GM12891 (cell line): ENCODE measurements around the gene MYO5C.
A peak's percentile ranks its signal among the peaks of the same experiment; 100 is the strongest.

Experiments used
- DNase-seq: peaks from one replicate; pipeline ENCODE4 v3.0.0; 2011; ENCODE audit warnings: low spot score; ENCODE audit not compliant: insufficient read length
- FAIRE-seq: peaks from 2 replicates; lab custom pipeline; 2011; peaks lifted over from hg19 to GRCh38; lab: Jason Lieb, UNC
- PAX5 ChIP-seq: IDR thresholded peaks from 2 replicates; pipeline ENCODE4 v1.6.1; 2011; ENCODE audit warnings: low read length, moderate library complexity, mild to moderate bottlenecking; ENCODE audit not compliant: insufficient read depth, severe bottlenecking
- POLR2A ChIP-seq: IDR thresholded peaks from 2 replicates; pipeline ENCODE4 v1.6.1; 2011; ENCODE audit warnings: low read depth, low read length, control low read depth
- POLR2AphosphoS5 ChIP-seq: IDR thresholded peaks from 2 replicates; pipeline ENCODE4 v1.6.1; 2011; ENCODE audit warnings: low read depth, low read length, control low read depth
- POU2F2 ChIP-seq: IDR thresholded peaks from 2 replicates; pipeline ENCODE4 v1.6.1; 2011; ENCODE audit warnings: low read depth, mild to moderate bottlenecking, control low read depth, low read length, moderate library complexity
- SPI1 ChIP-seq: IDR thresholded peaks from 2 replicates; pipeline ENCODE4 v1.6.1; 2011; ENCODE audit warnings: low read depth, low read length, control low read depth
- TAF1 ChIP-seq: IDR thresholded peaks from 2 replicates; pipeline ENCODE4 v1.6.1; 2011; ENCODE audit warnings: low read depth, low read length, control low read depth

MYO5C gene

GRCh38 chr15:52261498-52262242 is 33.9 kb downstream of the MYO5C start:
- DNase-seq, result peak; percentile 69
- FAIRE-seq, result peak; percentile 99
- TF ChIP-seq POLR2A, result no peak
- no peak for TF ChIP-seq POU2F2
- peak; percentile 53 for TF ChIP-seq SPI1

DNA sequence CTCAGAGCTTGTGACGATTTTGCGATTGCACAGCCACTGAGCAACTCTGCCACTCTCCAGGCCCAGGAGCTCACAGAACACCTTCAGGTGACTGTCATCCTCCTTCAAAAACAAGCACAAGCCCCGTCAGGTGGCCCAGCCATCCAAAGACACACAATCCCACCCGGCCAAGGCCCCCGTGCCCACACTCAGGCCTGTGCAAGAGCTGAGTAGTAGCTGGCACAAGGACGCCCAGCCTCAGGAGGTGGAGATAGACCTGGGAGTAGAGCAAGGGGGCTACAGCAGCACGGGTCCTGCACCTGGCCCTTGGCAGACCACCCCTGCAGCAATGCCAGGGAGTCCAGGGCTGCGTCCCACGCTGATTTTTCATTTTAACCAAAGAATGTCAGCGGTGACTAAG is 34.6 kb downstream of the MYO5C start:
- TF ChIP-seq TAF1 (no peak), POLR2A (no peak; the same call in 1 of the 2 replicates), POLR2AphosphoS5 (no peak), POU2F2 (no peak), PAX5 (no peak), SPI1 (no peak)
- FAIRE-seq (no peak), DNase-seq (no peak)

- DNase-seq (no peak), FAIRE-seq (no peak)
- TF ChIP-seq POU2F2, result no peak
- no peak for TF ChIP-seq TAF1
- no peak for TF ChIP-seq PAX5
- TF ChIP-seq POLR2A, result no peak
- TF ChIP-seq POLR2AphosphoS5, result no peak
- TF ChIP-seq SPI1, result no peak
Measured at GRCh38 chr15:52259503-52259902, 36.1 kb downstream of the MYO5C start.

DNA sequence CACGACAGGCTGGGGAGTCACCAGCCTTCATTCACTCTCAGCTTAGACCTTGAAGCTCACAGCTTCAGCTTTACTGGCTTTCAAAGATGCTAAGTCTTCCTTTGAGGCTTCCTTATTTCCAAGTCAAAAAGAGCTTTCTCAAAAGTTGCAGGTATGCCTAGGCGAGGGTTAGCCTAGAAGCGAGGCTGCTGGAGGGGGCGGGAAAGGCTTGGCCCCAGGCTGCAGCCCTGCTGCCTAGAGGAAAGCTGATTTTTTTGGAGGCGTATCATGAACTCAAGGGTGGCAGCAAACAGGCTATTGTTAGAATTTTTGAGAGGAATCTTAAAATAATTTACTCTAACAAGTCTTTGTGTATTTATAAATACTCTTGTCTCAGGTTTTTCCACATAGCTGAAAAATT is 37.1 kb downstream of the MYO5C start:
- no peak for FAIRE-seq

DNA sequence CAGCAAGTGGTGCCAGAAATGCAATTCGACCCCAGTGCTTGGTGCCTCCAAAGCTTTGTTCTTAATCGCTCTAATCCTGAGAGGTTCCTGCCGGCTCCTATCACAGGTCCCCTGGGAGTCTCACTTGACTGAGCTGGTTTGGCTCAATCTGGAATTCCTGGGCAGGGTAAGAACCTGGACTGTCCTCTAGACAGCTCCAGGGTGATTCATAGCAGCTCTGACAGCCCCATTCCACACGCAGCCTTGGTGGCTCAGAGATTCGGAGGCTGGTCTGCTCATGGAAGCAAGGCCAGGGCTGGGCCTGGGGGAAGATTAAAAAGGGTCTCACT is 37.9 kb downstream of the MYO5C start:
- no peak for DNase-seq
- TF ChIP-seq POU2F2 (no peak), PAX5 (no peak), POLR2A (no peak), SPI1 (no peak), POLR2AphosphoS5 (no peak), TAF1 (no peak)
- FAIRE-seq, result no peak

More for the DNA sequence above, 37.1 kb downstream of the MYO5C start:
- DNase-seq, result no peak
- TF ChIP-seq POLR2A (no peak), POLR2AphosphoS5 (no peak), POU2F2 (no peak), SPI1 (no peak), PAX5 (no peak), TAF1 (no peak)

- no peak for TF ChIP-seq SPI1
- no peak for TF ChIP-seq POLR2A
- TF ChIP-seq POLR2AphosphoS5, result no peak
- no peak for TF ChIP-seq POU2F2
- no peak for TF ChIP-seq PAX5
- no peak for TF ChIP-seq TAF1
- FAIRE-seq (peak; percentile 26), DNase-seq (no peak)
Measured at GRCh38 chr15:52256930-52257733, 38.5 kb downstream of the MYO5C start.

DNA sequence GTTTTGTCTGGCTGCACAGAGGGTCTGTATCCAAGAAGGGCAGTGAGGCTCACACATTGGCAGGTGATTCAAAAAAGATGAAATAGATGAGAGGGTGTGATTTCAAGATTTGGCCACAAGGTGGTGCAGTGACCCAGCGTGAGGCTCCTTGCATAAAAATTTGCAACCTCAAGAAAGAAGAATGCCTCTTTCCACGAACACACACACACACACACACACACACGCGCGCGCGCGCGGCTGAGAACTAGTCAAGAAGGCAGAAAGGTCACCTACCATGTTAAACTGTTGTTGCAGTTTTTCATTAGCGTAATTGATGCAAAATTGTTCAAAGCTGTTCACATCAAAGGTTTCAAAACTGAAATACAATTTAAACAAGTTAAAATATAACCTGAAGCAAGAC is 39.2 kb downstream of the MYO5C start:
- 0 out of 2 replicates have a peak, but pooled peaks have one; percentile 60 for TF ChIP-seq POU2F2
- TF ChIP-seq SPI1, result no peak
- no peak for TF ChIP-seq TAF1
- peak; percentile 43 for DNase-seq
- FAIRE-seq, result peak; percentile 64

- DNase-seq, result no peak
- no peak for TF ChIP-seq PAX5
- no peak for TF ChIP-seq POLR2AphosphoS5
- TF ChIP-seq TAF1, result no peak
- TF ChIP-seq SPI1, result no peak
- no peak for TF ChIP-seq POLR2A
- no peak for TF ChIP-seq POU2F2
- FAIRE-seq, result no peak
Measured at GRCh38 chr15:52255935-52256334, 39.7 kb downstream of the MYO5C start.

DNA sequence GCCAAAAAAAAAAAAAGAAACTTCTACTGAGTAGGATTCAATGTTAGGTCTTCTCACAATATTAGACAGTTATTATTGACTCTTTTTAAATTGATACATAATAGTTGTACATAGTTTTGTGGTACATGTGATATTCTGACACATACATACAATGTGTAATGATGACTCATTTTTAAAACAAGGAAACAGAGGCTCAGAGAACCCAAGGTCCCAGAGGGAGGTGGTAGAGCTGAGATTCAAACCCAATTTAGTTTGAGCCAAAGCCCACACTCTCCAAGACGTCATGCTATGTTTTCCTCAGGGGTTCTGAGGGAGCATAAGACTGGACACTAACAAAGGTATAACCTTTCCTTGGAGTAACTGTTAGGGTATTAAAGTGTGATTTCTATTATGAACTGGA is 40.6 kb downstream of the MYO5C start:
- TF ChIP-seq POLR2AphosphoS5, result no peak
- TF ChIP-seq SPI1, result no peak
- TF ChIP-seq POLR2A, result no peak
- TF ChIP-seq TAF1, result no peak
- no peak for TF ChIP-seq POU2F2
- no peak for TF ChIP-seq PAX5
- no peak for FAIRE-seq
- DNase-seq, result no peak

DNA sequence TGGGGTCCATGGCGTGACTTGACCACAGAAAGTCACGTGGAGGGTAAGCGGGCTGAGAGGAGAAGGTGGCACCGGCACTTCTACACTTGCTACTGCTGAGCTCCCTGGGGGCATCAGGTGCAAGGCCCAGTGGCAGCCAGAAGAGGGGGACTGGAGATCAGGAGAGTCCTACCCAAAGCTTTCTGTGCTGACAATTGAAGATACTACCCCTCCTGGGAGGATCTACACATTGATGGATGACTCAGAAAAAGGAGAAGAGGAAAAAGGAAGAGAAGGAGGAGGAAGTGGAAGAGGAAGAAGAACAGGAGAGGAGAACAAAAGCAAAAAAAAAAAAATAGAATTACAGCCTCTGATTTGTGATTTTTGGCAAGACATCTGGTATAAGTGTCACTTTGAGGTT is 41.2 kb downstream of the MYO5C start:
- DNase-seq, result no peak
- FAIRE-seq, result no peak
- TF ChIP-seq POLR2AphosphoS5, result no peak
- no peak for TF ChIP-seq PAX5
- TF ChIP-seq POLR2A, result no peak
- no peak for TF ChIP-seq POU2F2
- no peak for TF ChIP-seq SPI1
- no peak for TF ChIP-seq TAF1
